GM18526 (cell line): Measurements from ENCODE around the gene LGR4.

Experiments used
- POLR2A ChIP-seq: IDR thresholded peaks from 3 replicates; pipeline ENCODE4 v1.6.1; 2011; ENCODE audit not compliant: insufficient read length; ENCODE audit errors: extremely low read depth

LGR4 gene

DNA sequence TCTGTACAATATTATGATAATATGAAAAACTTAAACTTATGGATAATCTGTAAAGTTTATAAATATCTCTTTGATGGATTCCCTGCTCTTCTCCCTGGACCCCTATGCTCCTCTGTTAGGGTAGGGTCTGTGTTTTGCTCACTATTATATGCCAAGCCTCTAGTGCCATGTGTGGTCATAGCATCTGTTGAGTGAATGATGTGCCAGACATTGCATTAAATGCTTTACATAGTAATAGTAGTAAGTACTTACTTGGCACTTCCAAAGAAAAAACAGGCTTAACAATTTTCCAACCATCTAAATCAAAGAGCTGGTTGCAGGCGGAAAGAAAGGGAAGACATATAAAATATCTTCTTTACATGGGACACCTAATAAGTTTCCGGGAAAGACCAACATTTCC lies 46.8 kb downstream of the LGR4 start:
- no peak for TF ChIP-seq POLR2A

DNA sequence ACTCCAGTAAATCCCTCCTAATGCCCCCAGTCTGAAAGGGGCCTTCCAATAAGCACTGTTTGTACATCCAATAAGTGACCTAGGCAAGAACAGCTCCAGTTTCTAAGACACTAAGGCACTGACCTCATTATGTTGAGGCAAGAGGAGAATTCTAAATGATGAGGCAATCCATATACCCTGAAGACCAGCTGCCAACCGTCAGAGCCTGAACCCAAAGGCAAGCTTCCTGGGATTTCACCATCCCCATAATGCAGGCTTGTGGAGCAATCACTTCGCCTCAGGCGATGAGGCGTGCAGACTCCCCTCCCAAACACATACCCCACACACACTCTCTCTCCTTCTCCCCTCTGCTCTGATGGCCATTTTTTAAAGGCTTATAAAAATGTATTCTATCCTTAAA lies 49.5 kb downstream of the LGR4 start:
- no peak for TF ChIP-seq POLR2A

DNA sequence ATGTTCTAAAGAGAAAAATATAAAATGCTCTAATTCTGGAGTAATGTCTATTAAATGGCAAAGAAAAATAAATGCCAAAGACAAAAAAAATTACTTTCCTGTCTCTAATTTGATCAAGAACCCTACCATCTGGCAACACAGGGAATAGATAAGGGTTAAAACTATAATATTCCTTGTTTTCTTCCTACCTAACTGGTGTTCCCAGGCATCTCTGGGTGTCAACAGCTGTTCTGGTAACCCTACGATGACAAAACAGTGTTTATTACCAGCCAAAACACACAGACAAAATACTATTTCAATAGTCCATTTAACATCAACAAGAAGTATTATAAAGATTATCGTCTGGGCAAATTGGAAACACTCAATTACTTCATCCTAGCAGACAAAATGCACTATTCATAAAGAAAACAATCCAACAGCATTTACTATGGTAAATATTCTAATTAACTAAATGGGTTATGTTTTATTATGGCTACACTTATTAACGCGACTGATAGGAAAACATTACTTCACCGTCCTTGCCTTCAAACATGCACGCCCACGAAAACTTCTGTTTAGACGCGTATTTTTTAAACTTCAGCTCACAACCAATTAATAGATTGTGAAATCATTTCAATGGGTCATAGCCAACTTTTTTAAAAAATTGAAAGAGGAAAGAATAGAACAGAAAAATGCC lies 50.6 kb downstream of the LGR4 start:
- TF ChIP-seq POLR2A, result no peak

DNA sequence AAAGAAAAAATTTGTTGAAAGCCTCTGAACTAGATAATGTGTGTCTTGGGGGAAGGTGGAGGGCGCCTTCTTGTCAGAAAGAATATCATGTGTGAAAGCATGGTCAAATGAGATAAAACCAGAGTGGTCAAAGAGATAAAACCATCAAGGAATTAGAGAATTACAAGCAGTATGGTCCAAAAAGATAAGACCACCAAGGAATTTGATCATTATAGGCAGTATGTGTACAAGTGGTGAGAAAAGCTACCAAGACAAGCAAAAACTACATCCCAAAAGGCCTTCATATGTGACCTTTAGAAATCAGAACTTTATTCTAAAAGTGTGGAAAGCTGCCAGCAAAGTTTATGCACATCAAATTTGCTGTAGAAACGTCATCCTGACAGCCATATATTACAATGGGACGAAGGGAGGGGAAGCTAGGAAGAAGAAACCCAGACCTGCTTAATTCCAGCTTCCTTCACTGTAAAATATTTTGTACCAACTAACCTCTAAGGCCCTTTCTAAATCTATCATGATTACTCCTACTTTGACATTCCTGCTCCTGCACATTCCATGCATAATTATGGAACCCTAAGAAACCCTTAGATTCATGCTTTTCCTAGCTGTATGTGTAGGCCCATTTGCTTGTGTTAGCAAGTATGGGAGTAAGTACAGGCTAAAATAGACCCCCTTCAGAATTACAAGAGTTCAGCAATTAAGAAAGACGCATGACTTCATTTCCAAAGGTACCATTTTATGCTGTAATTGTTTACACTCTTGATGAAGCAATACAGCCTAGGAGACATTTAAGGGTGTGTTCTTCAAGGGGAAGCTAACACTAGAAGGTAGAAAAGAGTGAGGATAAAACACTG lies 51.6 kb downstream of the LGR4 start:
- no peak for TF ChIP-seq POLR2A

DNA sequence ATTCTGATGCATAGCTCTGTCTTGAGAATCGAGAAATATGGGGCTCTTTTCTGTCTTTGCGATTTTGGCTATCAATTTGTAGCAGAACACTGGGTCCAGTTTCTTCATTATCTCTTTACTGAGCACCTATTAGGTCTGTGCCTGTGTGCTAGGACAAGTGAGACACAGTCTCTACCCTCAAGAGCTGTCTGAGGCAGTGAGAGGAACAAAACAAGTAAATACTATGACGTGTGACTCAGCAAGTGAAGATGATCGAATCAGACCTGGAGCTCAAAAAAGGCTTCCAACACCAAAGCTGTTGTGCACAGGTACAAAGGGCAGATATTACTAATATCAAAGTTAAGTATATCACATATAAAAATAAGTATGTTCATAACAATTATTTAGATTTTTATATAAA lies 52.4 kb downstream of the LGR4 start:
- TF ChIP-seq POLR2A, result no peak

DNA sequence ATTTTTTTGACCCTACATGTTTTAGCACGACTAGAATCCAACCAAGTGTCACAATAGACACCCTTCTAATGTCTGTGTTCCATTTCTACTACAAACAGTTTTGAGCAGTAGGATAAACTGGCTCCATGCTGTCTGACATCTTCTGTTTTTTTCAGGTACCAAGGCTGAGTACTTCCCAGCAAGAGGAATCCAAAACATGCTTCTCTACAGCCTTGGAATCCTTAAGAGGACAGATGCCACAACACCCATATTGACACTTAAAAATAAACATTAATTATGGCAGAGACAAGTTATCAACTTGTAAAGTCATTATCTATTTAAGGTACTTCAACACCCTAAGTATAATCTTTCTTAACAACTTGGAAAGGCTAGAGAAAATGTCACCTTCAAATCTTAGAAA lies 54.2 kb downstream of the LGR4 start:
- TF ChIP-seq POLR2A, result no peak

DNA sequence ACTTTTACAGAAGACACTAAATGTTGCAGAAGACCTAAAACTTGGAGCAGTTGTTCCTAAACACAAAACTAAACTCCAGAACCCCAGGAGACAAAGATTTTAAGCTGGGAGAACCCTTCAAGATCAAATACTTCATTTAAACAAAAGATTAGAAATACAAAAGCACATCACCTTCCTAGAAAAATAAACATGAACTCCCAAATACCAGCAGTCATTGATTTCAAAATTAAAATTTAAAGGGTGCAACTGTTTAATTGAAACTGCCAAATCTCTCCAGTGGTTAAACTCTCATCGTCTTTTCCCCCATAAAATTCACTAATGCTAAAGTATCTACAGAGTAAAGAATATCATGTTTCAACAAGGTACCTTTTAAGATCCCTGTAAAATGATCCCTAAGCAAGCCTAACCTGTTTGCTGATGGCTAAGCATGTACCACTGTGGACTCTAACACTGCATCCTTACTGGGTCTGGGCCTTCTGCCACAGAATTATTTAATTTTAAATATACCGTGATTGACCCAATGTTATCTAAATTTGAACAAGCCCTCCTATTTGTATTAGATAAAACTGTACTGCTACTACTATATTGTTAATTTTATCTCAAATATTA lies 55.9 kb downstream of the LGR4 start:
- no peak for TF ChIP-seq POLR2A

DNA sequence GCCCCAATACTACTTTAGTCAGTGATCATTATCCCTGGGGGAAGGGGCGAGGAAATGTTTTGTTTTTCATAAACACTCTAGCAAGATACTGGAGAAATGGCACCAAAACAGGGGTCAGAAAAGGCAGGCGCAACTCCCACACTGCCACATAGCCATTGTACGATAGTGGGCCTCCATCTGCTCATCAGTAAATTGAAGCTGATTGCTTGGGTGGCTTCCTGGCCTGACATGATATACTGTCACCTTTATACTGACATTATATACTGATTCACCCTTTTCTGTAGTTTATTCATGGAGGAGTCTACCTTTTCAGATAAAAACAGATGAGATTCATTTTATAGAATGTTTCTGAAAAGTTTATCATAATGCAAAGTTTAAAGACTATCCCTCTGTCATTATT lies 57.9 kb downstream of the LGR4 start:
- no peak for TF ChIP-seq POLR2A

DNA sequence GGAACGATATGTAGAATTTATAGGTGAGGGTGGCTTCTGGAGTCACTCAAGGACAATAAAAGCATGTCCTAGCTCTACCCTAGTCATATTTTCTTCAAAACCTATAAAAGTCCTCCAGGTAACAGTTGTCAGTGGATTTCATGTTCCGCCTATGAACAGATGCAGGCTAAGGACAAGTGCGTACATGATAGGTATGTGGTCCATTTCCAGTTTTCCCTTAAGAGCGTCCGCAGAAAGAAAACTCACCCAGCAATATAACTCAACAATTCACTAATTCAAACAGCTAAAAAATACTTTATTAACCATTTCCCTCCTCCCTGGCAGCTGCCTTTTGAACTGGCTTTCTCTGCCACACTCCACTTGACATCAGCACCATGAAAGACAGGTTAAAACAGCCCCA lies 59.4 kb downstream of the LGR4 start:
- no peak for TF ChIP-seq POLR2A

DNA sequence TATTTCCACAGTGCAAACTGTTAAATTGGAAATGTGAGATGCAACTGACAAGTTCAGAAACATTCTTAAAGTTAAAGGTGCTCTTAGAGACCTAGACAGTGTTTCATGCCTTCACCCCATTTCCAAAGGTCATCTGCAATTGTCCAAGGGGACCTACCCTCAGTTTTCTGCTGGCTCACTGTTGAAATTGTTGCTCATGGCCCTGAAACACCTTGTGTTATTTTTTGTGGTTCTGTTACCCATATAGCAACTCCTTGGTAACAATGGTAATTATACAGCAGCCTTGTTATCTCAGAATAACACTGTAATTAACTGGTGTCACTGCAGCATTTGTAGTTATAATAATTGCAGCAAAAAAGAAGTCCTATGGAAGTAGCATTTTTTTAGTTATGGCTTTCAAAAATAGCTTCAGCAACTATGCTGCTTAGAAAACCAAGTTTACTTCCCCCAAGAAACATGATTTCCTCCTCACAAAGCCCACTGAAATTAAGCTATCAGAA lies 60.3 kb downstream of the LGR4 start:
- no peak for TF ChIP-seq POLR2A

DNA sequence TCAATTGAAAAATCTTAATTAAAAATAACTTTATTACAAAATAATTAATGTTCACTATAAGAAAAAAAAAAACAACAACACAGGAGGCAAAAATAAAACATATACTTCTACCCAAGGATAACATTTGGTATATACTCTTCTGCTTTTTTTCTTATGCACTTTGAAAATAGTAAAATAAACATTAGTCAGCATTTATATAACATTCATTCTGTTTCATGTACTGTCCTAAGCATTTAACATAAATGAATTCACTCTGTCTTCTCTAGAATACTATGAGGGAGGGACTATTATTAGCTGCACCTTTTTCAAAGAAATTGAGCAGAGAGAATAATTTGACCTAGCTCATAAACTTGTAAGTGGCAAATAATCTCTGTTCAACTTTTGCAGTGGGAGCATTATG lies 61.3 kb downstream of the LGR4 start:
- TF ChIP-seq POLR2A, result no peak

DNA sequence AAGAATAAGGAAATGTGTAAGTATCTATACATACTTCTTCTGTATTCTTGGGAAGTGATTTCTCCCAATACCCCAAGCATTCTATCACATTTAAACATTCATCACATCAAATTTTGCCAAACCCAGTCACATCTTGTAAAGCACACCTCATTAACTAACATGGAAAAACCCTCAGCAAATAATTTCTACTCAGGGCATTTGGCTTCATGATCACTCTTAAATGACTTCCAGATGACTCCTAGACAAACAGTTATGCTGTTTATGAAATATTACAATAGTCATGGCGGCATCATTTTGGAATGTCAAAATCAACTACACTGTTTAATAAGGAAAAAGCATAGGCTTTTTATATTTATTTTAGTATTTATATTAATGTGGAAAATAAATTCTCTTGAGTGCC lies 62.3 kb downstream of the LGR4 start:
- no peak for TF ChIP-seq POLR2A

DNA sequence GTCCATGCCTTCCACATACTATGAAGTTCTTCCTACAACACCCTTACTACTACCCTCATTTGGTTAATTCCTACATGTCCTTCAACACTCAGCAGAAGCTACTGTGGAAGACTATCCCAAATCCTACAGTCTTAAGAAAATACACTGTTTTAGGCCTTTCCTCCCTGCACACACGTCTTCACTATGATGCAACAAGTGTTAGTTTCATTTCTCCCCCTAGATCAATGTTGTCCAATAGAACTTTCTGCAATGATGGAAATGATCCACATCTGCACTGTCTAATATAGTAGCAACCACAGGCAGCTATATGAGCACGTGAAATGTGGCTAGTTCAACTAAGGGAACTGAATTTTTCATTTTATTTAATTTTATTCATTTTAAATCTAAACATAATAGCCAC lies 62.8 kb downstream of the LGR4 start:
- TF ChIP-seq POLR2A, result no peak

DNA sequence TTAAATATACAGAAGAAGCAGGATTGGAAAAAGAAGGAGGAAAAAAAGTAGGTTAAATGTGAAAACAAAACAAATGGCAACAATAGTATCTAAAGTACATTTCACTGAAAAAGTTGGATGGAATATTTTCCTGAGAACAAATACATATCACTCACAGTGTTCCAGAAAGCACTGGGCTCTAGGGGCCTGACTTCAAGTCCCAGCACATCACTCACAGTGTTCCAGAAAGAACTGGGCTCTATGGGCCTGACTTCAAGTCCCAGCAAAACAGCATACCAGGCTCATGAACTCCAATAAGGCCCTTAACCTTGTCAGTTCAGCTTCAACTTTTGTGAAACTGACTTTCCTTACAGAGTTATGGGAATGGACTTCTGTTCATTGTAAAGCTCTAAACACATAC lies 63.5 kb downstream of the LGR4 start:
- TF ChIP-seq POLR2A, result no peak

DNA sequence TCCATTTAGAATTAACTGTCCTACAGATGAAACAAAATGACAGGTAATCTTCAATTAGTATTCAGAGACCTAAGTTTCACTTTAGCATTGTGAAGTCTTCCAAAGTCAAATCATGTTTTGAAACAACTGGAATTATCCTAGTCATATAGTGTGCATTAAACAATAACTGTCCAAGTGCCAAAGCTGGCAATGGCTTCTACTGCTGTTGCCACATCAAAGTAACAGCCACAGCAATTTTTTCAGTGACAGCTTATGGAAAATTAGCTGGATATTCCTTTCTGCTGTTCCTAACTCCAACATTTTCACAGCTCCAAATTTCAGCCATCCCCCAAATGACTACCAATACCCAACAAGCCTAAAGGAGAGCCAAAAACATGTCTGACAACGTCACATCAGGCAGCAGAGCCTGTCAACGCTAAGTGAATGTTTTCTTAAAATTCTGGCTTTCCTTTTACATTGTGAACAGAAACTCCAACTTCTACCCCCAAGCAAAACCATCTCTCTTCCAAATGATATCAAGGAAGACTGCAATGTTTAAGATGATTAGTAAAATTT lies 64.3 kb downstream of the LGR4 start:
- no peak for TF ChIP-seq POLR2A

DNA sequence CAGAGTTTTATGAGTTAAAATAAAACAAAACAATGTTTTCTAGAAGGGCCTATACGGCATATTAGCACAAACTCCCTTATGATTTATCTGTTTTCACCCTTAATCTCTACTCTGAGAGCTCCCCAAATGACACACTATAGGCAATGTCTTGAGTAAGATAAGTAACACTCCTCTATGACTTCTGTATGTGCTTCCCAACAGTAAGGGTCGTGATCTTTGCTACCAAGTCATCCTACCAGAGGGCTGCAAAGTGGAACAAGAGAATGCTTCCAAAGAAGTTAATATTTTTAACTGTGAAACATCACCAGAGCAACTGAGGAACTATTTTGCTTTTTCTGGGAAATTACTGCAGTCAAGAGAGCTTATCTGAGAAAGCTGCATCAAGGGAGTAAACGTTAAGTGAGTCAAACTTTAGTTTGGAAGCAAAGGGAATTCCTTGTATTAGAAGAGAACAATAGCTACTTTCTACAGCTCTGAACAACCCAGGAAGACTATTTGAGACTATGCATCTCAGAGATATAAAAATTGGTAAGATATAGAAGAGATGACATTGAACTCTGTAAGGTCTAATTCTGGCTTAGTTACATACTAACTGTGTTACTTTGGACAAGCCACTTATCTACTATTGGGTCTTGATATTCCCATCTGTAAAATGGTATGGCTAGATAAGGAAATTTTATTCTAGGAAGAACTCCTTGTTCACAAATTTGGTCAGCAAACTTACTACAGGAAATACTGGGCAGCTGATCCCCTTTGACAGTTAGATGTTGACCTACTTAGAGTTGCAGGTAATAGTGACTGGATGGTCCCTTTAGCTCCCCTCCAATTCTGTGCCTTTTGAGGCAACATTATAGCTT lies 65.9 kb downstream of the LGR4 start:
- TF ChIP-seq POLR2A, result no peak

DNA sequence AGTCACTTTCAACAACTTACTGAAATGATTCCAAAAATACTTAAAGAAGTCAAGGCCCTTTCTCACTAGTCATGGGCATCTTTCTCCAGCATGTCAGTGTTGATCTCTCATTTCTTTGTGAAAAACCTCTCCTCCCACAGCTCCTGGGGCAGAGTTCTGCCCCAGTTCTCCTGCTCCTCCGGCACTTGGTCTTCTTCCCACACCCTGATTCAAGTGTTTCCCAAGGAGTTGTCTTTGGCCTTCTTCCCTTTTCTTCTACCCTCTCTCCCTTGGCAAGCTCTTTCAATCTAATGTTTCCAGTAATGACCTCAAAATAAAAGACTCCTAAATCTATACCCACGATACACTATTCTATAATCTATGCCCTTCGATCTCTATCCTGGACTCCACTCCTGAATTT lies 67.5 kb downstream of the LGR4 start:
- no peak for TF ChIP-seq POLR2A
